ENCODE data around the gene MYZAP.
A peak's percentile ranks its signal among the peaks of the same experiment; 100 is the strongest.

MYZAP gene

DNA sequence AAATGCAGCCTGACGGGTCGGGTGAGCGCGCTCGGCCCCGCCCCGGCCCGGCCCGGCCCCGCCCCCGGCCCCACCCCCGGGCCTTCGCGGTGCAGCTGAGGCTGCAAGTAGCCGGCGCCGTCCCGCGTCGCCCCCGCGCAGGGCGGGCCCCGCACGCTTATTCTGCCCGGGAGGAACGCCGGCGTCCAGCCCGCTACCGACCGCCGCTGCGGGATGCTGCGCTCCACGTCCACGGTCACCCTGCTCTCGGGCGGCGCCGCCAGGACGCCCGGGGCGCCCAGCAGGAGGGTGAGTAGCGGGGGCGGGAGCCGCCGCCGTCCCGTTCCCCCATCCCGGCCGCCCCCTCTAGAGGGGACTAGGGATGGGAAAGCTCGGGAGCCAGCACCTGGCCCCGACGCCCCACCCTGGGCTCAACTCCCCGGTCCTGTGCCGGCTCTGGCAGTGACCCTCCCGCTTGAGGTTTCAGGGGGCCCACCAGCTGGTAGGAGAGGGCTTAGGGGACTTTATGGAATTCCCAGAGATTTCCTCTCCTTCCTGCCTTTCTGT is at the start of gene MYZAP:
Gene MYZAP, plus strand, starts transcription at position 83 of the 546 bp plus-strand sequence. Its CDS starts 131 bp downstream, at position 214.
- no peak for DNase-seq (ENCODE audit: low read depth)

DNA sequence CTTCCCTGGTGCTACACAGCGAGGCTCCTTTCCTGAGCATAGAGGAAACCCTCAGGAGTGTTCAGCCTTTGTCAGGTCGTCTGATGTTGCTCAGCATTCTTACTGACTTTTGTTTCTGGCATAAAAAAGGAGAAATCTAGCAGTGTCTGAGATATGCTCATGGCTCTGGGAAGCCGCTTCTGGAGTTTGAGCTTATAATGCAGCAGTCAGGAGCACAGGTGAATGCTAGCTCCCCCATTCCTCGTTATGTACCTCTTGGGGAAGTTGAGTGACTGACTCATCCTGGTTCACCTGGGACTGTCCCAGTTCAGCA is 49.2 kb upstream of the MYZAP start:
- DNase-seq (ENCODE audit: low read depth), result no peak

GRCh38 chr15:57544848-57545480 is 46.7 kb upstream of the MYZAP start:
- no peak for DNase-seq (ENCODE audit: low read depth)

DNA sequence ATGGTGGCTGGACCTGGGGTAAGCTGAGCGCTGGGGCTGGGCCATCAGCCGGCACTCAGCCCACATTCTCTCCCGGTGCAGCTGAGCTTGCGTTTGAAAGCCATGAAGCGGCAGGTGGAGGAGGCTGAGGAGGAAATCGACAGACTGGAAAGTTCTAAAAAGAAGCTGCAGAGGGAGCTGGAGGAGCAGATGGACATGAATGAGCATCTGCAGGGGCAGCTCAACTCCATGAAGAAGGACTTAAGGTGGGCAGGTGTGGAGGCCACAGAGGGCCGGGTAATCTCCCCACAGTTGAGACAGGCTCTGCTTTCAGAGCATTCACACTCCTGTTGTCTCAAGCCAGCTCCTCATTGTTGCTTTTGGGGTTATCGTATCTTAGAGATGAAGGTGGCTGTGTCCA is 45.7 kb upstream of the MYZAP start:
- no peak for DNase-seq (ENCODE audit: low read depth)

DNA sequence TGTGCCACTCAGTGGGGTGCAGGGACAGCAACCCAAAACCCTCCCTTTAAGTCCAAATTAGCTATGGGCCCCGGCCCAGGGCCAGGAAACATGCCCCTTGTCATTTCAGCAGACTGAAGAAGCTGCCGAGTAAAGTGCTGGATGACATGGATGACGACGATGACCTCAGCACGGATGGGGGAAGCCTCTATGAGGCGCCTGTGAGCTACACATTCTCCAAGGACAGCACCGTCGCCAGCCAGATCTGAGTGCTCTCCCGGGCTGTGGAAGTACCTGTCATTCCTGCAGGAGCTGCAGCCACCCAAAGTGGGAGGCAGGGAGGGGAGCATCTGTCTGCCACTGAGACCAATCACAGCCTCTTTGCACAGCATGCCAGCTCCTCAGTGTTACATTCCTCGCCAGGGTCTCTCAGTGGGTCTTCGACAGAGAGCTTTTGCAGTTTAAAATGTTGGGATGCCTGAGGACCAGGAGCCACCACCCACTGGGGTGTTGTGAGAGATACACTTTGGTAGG is 44.4 kb upstream of the MYZAP start:
- no peak for DNase-seq (ENCODE audit: low read depth)

DNA sequence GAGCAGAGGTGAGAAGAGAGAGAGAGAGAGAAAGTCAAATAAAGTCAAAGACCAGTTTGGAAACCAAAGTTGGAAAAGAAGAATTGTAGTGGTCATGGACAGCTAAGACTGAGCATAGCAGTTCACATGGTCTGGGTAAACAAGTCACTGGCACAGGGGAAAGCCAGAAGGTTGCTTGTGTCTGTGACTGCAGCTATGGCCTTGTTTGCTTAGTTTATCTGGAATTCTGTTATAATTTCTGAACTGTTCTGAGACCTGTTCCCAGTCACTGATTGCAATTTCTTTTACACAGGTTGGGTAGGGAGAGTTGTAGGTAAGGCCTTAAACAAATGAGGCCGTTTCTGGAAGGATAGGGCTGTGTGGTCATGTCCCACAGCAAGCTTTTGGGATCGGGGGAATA is 43.4 kb upstream of the MYZAP start:
- DNase-seq (ENCODE audit: low read depth), result no peak

GRCh38 chr15:57548835-57549234 is 42.9 kb upstream of the MYZAP start:
- DNase-seq (ENCODE audit: low read depth), result no peak

DNA sequence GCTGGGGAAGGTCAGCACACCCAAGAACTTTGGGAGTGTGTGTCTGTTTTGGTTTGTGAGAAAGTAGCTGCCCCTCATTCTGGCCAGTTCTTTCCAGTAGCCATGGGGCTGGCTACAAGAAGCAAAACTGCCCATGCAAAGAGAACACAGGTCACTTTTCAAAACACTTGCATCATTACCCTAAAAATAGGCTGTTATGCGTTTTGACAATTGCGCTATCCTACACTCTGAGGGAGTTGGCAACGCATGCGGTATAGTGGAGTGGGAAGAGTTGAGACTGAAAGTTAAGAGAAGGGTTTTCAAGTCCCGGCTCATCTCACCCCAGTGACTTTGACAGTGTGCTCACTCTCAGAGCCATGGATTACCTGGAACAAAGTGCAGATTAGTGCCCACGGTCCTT is 41.8 kb upstream of the MYZAP start:
- DNase-seq (ENCODE audit: low read depth), result no peak

DNA sequence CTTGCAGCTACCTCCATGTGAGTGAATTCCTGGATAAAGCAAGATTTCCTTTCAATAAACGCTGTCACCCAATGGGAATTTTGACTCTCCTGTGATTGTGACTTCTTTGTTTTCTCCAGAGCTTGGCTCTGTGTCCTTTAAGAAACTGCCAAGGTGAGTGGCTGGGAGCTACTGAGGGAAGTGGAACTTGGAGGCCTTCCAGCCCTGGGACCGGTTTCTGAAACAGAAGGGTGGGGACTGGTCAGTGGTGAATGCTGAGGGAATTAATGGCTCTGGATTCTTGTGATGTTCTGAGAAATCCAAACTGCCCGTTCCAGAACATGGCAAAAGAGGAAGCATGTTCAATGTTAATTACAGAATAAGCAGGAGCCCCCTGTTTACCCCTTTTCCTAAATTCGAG is 41.1 kb upstream of the MYZAP start:
- no peak for DNase-seq (ENCODE audit: low read depth)

DNA sequence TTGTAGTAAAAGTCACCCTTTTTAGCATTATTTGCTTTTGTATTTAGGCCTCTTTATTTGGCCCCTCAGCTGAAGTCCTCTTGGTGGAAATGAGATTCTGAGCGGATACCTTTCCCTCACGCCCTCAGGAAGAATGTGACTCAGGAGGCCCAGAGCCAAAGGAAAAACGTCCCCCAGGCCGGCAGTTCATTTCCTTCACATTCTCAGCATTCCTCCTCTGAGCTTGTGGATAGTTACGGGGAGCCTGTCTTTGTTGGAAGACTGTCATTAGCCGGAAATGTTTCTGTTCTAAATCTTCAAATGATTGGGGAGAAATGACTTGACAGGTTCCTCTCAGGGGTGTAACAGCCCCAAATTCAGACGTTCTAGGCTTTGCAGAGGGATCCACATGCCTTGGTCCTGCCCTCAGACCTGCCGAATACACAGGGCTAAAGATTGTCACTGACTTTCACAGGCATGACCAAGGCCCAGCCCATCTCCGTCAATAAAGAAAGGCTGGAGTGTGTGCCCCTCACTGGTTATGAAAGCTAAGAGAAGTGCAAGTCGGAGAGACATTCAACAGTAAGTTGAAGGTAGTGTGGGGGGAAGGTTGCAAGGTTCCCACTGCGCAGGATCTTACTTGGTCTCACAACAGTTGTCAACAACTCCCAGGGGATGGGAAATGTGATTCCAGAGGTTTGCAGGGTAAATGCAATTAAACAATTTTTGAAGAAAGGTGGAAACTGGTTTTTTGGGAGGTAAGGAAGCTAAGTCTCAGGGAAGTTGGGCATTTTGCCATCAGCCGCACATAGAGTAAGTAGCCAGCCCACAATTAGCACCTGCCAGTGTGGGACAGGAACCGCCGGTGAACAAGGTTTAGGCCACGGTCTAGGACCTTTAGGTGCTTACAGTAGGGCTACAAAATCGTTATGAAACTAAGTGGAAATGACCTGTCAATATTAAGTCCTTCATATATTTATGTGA is 39.7 kb upstream of the MYZAP start:
- DNase-seq (ENCODE audit: low read depth), result no peak

- DNase-seq (ENCODE audit: low read depth), result no peak
These were observed 38.9 kb upstream of the MYZAP start for GRCh38 chr15:57552678-57553334.

DNA sequence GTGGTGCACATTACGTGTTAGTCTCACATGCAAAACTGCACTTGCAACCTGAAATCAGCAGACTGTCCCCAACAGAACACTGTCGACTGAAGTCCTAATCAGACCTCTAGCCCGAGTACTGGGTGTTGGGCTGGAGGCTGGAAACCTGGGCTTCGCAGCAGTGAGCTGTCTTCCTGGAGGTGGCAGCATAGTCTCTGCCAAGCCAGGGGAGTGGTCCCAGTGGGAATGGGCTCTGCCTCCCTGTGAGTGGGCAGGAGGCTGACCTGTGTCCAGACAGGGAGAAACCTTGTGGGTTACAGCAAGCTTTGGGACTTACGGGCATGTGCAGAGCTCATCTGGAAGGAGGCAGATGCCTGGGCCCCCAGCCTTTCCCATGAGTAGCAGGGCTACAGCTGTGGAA is 38.2 kb upstream of the MYZAP start:
- DNase-seq (ENCODE audit: low read depth), result no peak

DNA sequence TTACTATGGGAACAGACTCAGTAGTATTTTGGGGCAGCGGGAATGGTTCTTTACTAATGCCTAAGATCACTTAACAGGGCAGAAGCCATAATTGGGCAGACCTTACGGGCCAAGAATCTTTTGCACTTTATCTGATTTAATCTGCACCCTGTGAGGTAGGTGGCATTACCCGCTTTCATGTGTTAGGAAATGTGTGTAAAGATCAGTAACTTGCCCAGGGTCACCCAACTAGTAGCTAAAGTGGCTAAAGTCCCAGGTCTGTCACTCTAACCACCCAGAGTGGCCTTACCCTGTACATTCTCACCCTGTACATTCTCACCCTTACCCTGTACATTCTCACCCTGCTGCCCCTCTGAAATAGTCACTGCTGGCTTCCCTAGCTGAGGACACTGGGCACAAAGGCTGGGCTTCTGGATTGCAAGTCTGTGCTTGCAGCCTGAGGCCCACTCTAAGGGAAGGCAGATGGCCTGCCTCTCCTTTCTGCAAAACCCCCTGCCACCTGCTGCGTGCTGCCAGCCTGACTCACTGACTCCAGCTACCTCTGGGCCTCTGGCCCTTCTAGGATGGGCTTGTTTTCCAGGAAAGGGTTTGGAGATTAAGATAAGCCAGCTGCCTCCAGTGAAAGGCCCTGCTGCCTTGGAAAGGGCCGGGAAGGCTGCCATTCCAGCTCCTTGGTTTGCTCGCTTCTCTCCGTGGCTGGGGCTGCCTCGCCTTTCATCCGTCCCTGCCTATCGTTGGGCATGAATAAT is 37.5 kb upstream of the MYZAP start:
- DNase-seq (ENCODE audit: low read depth), result no peak

DNA sequence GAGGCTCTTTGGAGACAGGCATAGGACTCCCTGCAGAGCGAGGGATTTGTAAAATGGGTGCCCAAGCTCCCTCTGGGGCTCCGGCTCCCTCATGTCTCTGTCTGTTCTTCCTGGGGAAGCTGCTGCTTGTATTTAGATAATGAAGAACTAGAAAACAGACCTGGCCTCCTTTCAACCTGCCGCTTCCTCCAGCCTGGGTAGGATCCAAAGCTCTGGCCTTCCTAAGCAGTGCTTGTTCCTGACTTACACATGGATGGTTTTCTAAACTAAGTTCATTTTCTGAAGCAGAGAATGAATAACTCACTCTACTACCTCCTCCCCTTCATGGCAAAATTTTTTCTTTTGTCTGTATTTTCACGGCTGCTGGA is 36.9 kb upstream of the MYZAP start:
- no peak for DNase-seq (ENCODE audit: low read depth)

DNA sequence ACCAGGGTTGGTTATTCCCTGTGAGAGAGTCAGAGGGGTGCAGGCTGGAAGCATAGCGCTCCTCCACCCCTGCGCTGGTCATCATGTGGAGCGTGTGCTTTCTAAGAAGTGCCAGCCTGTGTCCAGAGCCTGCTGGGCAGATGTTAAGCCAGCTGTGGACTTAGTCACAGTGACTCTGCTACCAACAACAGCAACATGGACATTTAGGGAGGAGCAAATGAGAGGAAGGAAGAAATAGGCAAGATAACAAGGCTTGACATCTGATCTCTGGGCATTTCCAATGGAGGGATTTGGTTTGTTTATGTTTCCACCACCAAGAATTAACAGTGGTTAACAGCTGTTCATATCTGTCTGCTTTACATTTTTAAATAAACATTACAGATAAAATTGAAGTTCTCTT is 36.4 kb upstream of the MYZAP start:
- no peak for DNase-seq (ENCODE audit: low read depth)

- no peak for DNase-seq (ENCODE audit: low read depth)
These were observed 35.7 kb upstream of the MYZAP start for GRCh38 chr15:57556040-57556439.

DNA sequence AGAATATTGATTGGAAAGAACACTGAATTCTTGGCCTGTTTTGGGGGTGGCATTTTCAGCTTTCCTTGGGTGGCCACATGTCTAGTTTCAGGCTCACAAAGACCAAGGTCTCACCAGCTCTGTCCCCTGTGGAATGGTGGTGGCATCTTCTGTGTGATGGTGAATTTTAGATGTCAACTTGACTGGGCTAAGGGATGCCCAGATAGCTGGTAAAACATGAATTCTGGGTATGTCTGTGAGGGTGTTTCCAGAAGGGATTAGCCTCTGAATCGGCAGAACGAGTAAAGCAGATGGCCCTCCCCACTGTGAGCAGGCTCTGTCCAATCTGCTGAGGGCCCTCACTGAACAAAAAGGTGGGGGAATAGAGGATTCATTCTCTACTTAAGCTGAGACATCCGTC is 34.4 kb upstream of the MYZAP start:
- DNase-seq (ENCODE audit: low read depth), result no peak

DNA sequence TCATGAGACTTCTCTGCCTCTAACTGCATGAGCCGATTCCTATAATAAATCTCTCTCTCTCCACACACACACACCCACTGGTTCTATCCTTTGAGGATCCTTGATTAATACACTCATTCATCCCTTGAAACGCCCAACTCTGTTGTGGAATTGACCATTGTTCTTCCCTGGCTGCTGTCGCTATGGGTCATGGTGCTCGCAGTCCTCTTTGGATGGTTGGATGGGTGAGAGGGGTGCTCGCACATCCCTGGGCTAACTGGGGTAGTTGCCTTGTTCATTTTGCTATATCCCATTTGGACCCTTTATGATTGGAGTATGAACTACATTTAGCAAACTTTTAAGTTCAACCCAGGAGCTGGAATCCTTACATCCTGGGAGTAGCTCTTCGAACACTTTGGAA is 33.9 kb upstream of the MYZAP start:
- DNase-seq (ENCODE audit: low read depth), result no peak

DNA sequence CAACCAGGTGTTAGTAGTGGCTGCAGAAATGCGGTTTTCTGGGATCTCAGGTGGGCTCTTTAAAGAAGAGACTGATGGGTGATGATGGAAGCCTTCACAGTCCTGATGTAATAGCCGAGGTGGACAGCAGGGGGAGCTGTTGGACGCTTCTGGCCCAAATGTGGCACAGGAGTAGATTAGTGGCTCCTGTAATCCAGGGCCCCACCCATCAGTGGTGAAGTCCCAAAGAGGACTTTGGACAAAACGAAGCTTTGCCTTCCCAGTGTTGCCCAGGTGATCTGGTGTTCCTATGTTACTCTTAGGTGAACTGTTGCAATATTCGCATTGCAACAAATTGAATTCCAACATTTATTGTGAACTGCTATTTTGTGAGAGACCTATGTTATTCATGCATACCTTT is 31.8 kb upstream of the MYZAP start:
- DNase-seq (ENCODE audit: low read depth), result no peak

DNA sequence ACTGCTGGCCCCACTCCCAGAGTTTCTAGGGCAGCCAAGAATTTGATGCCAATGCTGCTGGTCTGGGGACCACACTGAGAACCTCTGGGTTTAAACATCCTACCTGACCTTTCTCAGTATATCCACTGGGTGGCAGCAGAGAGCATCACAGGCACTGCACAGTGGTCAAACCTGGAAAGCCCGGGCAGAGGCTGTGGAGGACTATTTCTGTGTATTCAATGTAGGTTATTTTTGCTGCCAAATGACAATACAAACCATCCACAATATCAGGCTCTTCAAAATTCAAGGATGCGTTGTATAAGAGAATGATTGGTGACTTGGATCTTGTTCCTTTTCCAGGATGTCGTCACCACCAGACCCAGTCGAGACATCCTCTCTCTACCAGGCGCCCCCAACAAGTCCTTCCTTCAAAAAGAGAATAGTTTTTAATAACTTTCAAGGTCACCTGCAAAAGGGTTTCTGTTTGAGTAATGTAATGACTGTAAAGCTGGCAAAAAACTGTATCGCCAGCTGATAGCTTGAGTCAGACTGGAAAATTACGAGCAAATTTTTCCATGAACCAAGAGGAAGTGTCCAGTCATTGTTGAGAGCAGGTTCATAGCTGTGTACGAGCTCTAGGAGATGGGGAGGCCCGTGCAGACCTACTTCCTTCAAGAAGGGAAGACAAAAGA is 30.5 kb upstream of the MYZAP start:
- DNase-seq (ENCODE audit: low read depth), result peak; percentile 58

DNA sequence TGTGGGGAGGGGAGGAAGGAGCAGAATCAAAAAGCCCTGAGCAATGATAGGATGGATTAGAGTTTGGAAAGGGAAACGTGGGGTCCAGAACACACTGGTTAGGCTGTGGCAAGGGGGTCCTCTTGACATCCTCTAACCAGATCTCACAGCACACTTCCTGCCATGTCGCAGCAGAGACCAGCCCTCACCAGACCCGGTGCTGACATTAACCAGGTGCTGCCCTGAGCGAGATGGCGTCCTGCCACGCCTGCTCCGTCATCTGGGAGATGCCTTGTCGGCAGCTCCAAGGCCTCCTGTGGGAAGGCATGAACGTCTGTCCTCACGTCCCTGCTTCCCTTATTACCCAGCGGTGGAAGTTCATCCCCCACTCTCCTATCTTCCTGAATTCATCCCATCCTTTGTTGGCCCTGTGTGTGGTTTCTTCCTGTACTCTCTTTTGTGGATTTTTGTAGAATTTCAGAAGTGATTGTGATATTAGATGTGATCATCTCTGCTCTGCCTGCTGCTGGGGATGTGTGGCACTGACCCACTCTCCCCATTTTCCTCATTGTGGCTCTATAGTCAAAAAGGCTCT is 29.4 kb upstream of the MYZAP start:
- no peak for DNase-seq (ENCODE audit: low read depth)
